OCI-LY1 (cell line): ENCODE measurements around the gene KCTD16.

ENCODE experiments used
- CTCF ChIP-seq: fragments of 200-600 bp; sonication (generic), shearing (Covaris generic); IDR thresholded peaks from 2 replicates; pipeline ENCODE4 v1.5.1; 2017; ENCODE audit warnings: mild to moderate bottlenecking, antibody characterized with exemption, low read length, moderate library complexity, mixed read lengths
- EZH2 ChIP-seq: fragments of 200-600 bp; sonication (generic), shearing (Covaris generic); IDR thresholded peaks from 2 replicates; pipeline ENCODE4 v1.8.0; 2017; ENCODE audit warnings: borderline replicate concordance, mixed run types, mild to moderate bottlenecking, antibody characterized with exemption, low read length, moderate library complexity, mixed read lengths

GRCh38 chr5:144386315-144386714, 215.6 kb downstream of the KCTD16 start:
- TF ChIP-seq CTCF (no peak), EZH2 (no peak)
